HG02763 (cell line): ENCODE data around the gene PRKRIP1.
"Not testable (repeated sequence)": the region's sequence is repeated elsewhere in the genome, so short reads cannot be mapped to it uniquely, and the experiment has no call there.

ENCODE experiments used
- ATAC-seq: cut with Tn5 transposase; IDR thresholded peaks from one replicate; pipeline ENCODE4 v1.9.1; 2021; ENCODE audit warnings: mild to moderate bottlenecking, moderate library complexity; ENCODE audit not compliant: unreplicated experiment

Gene PRKRIP1

GRCh38 chr7:102395873-102396709 is at the start of gene PRKRIP1:
PRKRIP1 (plus strand) TSS chr7:102396363; CDS start chr7:102396412, 49 bp downstream.
- peak; percentile 98 for ATAC-seq

- not testable (repeated sequence) for ATAC-seq
Observed at GRCh38 chr7:102346983-102347382, 49.2 kb upstream of the PRKRIP1 start.

GRCh38 chr7:102356344-102356743 is 39.8 kb upstream of the PRKRIP1 start, which contains the start of gene SPDYE6:
SPDYE6 (minus strand) TSS chr7:102356444; CDS start chr7:102356023, 421 bp downstream.
- ATAC-seq = not testable (repeated sequence)

GRCh38 chr7:102363549-102364393 is 32.4 kb upstream of the PRKRIP1 start:
- ATAC-seq = peak; percentile 99

- not testable (repeated sequence) for ATAC-seq
Observed at GRCh38 chr7:102364394-102364886, 31.7 kb upstream of the PRKRIP1 start.

- ATAC-seq = not testable (repeated sequence)
Observed at GRCh38 chr7:102365390-102365789, 30.8 kb upstream of the PRKRIP1 start.

GRCh38 chr7:102370038-102370437 is 26.1 kb upstream of the PRKRIP1 start:
- not testable (repeated sequence) for ATAC-seq

- not testable (repeated sequence) for ATAC-seq
Observed at GRCh38 chr7:102372796-102373195, 23.4 kb upstream of the PRKRIP1 start.

- ATAC-seq = no peak
Observed at GRCh38 chr7:102376964-102377466, 19.1 kb upstream of the PRKRIP1 start.

- ATAC-seq = not testable (repeated sequence)
Observed at GRCh38 chr7:102380837-102381236, 15.3 kb upstream of the PRKRIP1 start.

- ATAC-seq = not testable (repeated sequence)
Observed at GRCh38 chr7:102381696-102382425, 14.3 kb upstream of the PRKRIP1 start.

GRCh38 chr7:102387064-102387463 is 9.1 kb upstream of the PRKRIP1 start:
- ATAC-seq = no peak

- no peak for ATAC-seq
Observed at GRCh38 chr7:102389810-102390209, 6.4 kb upstream of the PRKRIP1 start.

GRCh38 chr7:102390697-102391484 is 5.3 kb upstream of the PRKRIP1 start:
- ATAC-seq = no peak

GRCh38 chr7:102392330-102392729 is 3.8 kb upstream of the PRKRIP1 start:
- no peak for ATAC-seq

GRCh38 chr7:102393467-102393866 is 2.7 kb upstream of the PRKRIP1 start:
- no peak for ATAC-seq

- no peak for ATAC-seq
Observed at GRCh38 chr7:102395592-102395872, 631 bp upstream of the PRKRIP1 start.

GRCh38 chr7:102396710-102397019 is 502 bp downstream of the PRKRIP1 start:
- ATAC-seq = no peak

- no peak for ATAC-seq
Observed at GRCh38 chr7:102398543-102398942, 2.4 kb downstream of the PRKRIP1 start.

GRCh38 chr7:102400360-102400759 is 4.2 kb downstream of the PRKRIP1 start:
- ATAC-seq = no peak
